ENCODE measurements around the gene MYG1.
A peak's percentile ranks its signal among the peaks of the same experiment; 100 is the strongest.

MYG1 gene

DNA sequence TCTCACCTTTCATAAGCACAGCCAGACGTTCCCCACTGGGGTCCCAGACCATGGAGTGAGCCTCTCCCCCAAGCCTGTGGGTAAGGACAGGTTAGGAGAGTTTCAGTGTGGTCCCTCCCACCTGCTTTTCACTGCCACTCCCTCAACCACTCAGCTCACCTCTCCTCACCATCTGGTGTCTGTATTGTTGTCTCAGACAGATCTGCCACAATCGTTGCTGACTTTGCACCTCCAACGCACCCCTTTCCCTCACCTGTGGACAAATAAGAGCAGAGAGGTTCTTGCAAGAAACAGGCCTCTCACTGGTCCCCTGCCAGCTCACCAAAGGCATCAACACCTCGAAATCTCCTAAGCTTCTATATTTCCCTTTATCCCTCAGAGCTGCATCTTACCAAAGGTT, 8.8 kb downstream of the MYG1 start:
- Histone ChIP-seq H3K36me3 (ENCODE audit: control insufficient read depth, insufficient read depth, low read length, severe bottlenecking) (peaks cover 49% of the 10 kb centered on the region), H3K27me3 (replicated peaks; ENCODE audit: control insufficient read depth, insufficient read depth, low read length) (no peaks in the 10 kb centered on the region), H3K9ac (ENCODE audit: low read length) (no peak overlapping the region), H3K4me1 (ENCODE audit: control insufficient read depth, insufficient read depth, low read length) (peaks cover 3% of the 10 kb centered on the region), H3K4me3 (ENCODE audit: low read length) (no peak overlapping the region), H3K9me3 (ENCODE audit: control insufficient read depth, low read length) (no peaks in the 10 kb centered on the region)
- DNase-seq (ENCODE audit: low read depth) = no peak

DNA sequence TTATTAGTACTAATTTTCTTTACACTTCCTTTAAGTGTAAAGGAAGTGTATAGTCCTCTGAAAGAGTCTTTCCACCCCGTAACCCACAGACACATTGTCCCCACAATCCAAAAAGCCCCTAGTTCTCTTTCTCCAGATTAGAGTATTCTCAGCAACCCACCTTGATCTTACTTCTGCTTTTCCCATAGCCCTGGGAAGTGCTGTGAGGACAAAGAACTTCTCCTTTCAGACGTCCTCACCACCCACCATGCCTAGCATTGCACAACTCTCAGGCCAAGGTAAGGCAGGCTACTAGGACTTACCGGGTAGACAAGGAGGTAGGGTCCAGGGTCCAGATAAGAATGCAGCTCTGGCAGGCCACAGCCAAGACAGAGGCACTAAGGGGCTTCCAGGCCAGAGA, 14.5 kb downstream of the MYG1 start:
- H3K9ac ChIP-seq (ENCODE audit: low read length) = no peak overlapping the region

DNA sequence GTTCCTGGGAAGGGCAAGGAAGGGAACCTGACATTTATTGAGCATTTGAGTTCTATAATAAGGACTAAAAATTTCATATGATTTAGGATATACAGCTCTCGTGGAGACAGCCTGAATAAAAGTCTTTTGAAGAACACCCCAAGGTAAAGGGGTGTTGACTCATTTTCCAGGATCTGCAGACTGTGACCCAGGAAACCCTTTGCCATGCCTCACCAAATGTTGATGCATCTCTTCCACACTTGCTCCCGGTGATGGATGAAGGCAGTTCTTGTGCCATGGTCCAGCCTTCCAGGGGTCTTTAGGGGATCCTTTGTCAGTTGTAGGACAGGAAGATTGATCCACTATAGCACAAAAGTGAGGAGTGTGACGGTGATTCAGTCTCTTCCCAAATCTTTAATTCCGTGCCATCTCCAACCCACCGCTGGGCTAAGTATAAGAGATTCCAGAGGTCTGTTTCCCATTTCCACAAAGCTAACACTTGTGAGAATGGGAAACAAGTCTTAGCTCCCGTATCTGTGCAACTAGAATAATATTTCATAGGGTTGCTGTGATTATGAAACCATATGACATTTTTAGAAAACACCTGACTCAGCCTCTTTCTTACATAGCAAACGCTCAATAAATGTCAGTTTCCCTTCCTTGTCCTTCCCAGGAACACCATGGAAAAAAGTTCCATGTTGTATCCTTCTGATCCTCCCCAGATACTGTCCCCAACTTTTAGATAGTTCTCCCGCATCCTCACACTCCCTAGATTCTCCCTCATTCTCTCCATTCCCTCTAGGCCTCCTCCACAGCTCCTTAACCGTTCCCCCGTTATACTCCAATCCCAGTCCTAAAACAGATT, 21.1 kb downstream of the MYG1 start:
- no peaks in the 10 kb centered on the region for H3K27me3 ChIP-seq (replicated peaks; ENCODE audit: control insufficient read depth, insufficient read depth, low read length)
- peak overlapping the region; percentile 98 for H3K4me3 ChIP-seq (ENCODE audit: low read length)
- H3K9ac ChIP-seq (ENCODE audit: low read length) = peak overlapping the region; percentile 95
- H3K36me3 ChIP-seq (ENCODE audit: control insufficient read depth, insufficient read depth, low read length, severe bottlenecking) = peaks cover 22% of the 10 kb centered on the region
- no peaks in the 10 kb centered on the region for H3K9me3 ChIP-seq (ENCODE audit: control insufficient read depth, low read length)
- DNase-seq (ENCODE audit: low read depth) = peak; percentile 49
- peaks cover 22% of the 10 kb centered on the region for H3K4me1 ChIP-seq (ENCODE audit: control insufficient read depth, insufficient read depth, low read length)

More for the DNA sequence above, 14.5 kb downstream of the MYG1 start:
- Histone ChIP-seq H3K27me3 (replicated peaks; ENCODE audit: control insufficient read depth, insufficient read depth, low read length) (no peaks in the 10 kb centered on the region), H3K36me3 (ENCODE audit: control insufficient read depth, insufficient read depth, low read length, severe bottlenecking) (peaks cover 43% of the 10 kb centered on the region), H3K4me1 (ENCODE audit: control insufficient read depth, insufficient read depth, low read length) (no peaks in the 10 kb centered on the region), H3K4me3 (ENCODE audit: low read length) (no peak overlapping the region), H3K9me3 (ENCODE audit: control insufficient read depth, low read length) (no peaks in the 10 kb centered on the region)
- no peak for DNase-seq (ENCODE audit: low read depth)

DNA sequence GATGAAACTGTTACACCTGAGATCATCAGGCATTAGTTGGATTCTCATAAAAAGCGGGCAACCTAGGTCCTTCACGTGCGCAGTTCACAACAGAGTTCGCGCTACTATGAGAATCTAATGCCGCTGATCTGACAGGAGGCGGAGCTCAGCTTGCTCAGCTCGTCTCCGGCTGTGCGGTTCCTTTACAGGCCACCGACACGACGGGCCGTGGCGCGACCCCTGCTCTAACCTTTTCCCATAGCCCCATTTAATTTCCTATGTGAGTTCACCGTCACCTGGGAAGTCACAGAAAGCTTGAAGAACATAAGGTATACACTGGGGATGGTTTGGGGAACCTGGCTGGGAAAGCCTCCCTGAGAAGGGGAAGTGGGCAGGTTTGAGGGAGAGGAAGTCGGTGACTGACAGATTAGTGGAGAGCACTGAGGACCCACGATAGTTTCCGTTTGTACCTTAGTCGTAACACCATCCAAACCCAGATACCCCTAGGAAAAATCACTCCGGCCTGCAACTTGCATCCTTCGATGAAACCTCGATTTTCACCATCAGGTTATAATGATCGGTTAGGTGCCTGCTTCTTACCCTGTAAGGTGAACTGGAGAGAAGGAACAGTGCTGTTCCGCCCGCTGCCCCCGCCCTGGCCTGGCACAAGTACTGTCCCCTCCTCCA, 24.8 kb downstream of the MYG1 start:
- H3K27me3 ChIP-seq (replicated peaks; ENCODE audit: control insufficient read depth, insufficient read depth, low read length) = peaks cover 4% of the 10 kb centered on the region
- no peaks in the 10 kb centered on the region for H3K9me3 ChIP-seq (ENCODE audit: control insufficient read depth, low read length)
- H3K9ac ChIP-seq (ENCODE audit: low read length) = peak overlapping the region; percentile 87
- H3K4me1 ChIP-seq (ENCODE audit: control insufficient read depth, insufficient read depth, low read length) = peaks cover 22% of the 10 kb centered on the region
- no peak for DNase-seq (ENCODE audit: low read depth)
- H3K36me3 ChIP-seq (ENCODE audit: control insufficient read depth, insufficient read depth, low read length, severe bottlenecking) = peaks cover 1% of the 10 kb centered on the region
- peak overlapping the region; percentile 81 for H3K4me3 ChIP-seq (ENCODE audit: low read length)

DNA sequence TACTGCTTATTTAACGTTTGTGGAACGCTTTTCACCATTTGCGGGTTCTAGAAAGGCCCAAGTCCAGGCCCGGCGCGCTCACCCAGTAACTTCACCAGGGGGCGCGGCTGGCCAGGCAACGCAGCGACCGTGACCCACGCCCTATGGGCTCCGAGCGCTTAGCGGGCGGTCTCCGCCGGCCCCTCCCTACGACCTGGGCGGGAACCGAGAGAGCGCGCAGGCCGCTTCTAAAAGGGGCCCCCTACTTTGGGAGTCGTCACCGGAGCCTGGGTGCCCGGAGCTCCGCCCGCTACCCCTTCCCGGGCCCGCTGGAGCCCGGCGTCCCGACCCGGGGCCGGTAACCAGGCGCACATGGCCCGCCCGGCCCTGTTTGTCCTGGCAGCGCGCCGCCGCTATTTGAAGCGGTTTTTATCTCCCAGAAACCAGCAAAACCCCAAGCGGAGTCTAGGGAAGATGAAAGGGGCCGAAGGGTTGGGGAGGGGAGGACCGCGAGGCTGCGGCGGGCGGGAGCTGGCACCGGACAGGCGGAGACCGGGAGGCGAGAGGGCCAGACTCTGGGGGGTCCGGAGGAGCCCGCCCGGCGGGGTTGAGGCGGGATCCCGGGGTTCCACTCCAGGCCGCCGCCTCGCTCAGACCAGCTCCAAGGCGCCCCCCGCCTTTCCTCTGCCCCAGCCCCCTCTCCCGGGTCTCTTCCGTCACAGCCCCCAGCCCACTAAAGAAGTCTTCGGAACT, 25.4 kb downstream of the MYG1 start:
- peaks cover 4% of the 10 kb centered on the region for H3K27me3 ChIP-seq (replicated peaks; ENCODE audit: control insufficient read depth, insufficient read depth, low read length)
- H3K4me1 ChIP-seq (ENCODE audit: control insufficient read depth, insufficient read depth, low read length) = peaks cover 22% of the 10 kb centered on the region
- H3K9me3 ChIP-seq (ENCODE audit: control insufficient read depth, low read length) = no peaks in the 10 kb centered on the region
- peak; percentile 98 for DNase-seq (ENCODE audit: low read depth)
- no peaks in the 10 kb centered on the region for H3K36me3 ChIP-seq (ENCODE audit: control insufficient read depth, insufficient read depth, low read length, severe bottlenecking)
- H3K9ac ChIP-seq (ENCODE audit: low read length) = peak overlapping the region; percentile 87
- H3K4me3 ChIP-seq (ENCODE audit: low read length) = peak overlapping the region; percentile 81

DNA sequence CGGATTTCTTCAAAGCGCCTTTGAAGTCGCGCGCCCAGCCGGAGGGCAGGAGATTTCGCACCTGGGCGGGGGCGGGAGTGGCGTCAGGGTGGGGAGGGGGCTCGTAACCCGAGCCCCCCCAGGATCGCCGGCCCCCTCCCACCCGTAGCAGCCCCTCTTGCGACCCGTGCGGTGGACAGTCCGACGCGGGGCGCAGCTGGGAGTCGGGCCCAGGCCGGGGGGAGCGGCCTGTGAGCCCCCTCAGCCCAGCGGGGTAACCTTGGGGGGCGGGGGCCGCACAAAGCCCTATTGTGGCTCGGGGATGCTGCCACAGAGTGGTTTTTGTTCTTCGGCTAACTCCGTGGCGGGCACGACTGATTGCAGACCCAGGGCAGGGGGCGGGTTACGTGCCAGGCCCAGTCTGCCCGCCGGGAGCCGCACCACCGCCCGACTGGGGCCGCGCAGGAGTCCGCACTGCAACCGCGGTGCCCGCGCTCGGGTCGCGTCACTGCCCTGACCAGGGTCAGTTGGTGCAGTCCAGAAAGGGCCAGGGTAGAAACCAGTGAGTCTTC, 26.1 kb downstream of the MYG1 start:
- H3K9ac ChIP-seq (ENCODE audit: low read length) = peak overlapping the region; percentile 87
- peaks cover 15% of the 10 kb centered on the region for H3K4me1 ChIP-seq (ENCODE audit: control insufficient read depth, insufficient read depth, low read length)
- H3K4me3 ChIP-seq (ENCODE audit: low read length) = peak overlapping the region; percentile 81
- DNase-seq (ENCODE audit: low read depth) = peak; percentile 55
- peaks cover 7% of the 10 kb centered on the region for H3K27me3 ChIP-seq (replicated peaks; ENCODE audit: control insufficient read depth, insufficient read depth, low read length)
- H3K36me3 ChIP-seq (ENCODE audit: control insufficient read depth, insufficient read depth, low read length, severe bottlenecking) = no peaks in the 10 kb centered on the region
- H3K9me3 ChIP-seq (ENCODE audit: control insufficient read depth, low read length) = no peaks in the 10 kb centered on the region

DNA sequence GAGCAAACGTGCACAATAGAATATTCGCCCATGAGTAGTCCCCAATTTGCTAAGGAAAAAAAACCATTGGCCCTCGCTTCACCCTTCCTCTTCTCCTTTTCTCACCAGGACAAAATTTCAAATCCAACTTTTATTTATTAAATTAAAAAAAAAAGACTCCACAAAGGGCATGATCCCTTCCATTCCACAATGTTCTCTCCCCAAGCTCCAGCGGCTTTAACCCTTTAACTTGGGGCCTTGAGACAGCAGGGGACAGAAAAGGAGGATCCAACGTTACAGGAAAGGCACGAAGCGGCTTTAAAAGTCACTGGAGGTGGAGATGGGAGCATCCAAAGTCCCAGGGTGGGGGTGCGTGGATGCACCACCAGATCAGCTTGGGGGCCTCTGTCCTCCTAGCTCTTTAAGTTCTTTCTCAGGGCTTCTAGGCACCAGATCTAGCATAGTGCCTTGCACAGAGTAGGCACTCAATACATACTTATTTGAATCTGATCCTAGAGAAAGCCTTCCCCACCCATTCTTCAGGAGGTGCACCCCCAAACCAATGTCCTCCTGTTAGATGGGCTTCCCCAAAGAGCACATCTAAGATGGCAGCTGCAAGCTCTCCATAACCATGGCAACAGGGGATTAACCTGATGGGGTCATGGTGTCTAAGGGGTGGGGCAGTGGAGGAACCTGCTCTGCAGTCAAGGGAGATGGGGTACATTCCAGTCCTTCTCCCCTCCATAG, 27.1 kb downstream of the MYG1 start:
- Histone ChIP-seq H3K9me3 (ENCODE audit: control insufficient read depth, low read length) (no peaks in the 10 kb centered on the region), H3K9ac (ENCODE audit: low read length) (no peak overlapping the region), H3K4me3 (ENCODE audit: low read length) (no peak overlapping the region), H3K27me3 (replicated peaks; ENCODE audit: control insufficient read depth, insufficient read depth, low read length) (peaks cover 14% of the 10 kb centered on the region), H3K4me1 (ENCODE audit: control insufficient read depth, insufficient read depth, low read length) (peaks cover 10% of the 10 kb centered on the region), H3K36me3 (ENCODE audit: control insufficient read depth, insufficient read depth, low read length, severe bottlenecking) (no peaks in the 10 kb centered on the region)
- DNase-seq (ENCODE audit: low read depth) = no peak

DNA sequence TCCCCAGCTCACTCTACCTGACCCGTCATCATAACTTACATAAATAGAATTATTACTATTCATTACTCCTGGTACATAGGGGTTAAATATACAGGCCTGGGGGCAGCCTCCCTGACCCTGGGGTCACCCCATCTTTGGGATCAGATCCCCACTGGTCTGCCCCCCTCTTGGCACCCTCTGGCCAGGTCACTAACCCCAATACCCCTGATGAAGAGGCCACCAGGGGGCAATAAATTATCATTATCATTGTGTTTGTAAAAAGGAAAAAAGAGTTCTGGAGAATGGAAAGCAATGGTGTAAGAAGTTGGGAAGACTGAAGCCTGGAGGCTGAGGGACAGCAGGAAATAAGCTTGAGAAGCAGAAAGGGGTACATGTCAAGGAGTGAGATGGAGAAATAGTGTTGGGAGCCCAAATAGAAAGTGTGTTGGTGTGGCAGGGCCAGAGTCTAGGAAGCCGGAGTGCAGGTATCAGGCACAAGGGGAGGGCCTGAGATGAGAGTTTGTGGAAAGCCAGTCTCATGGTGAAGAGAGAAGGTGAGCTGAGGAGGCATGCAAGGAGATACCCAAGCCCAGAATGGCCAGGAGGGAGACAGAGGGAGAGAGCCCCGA, 28.0 kb downstream of the MYG1 start:
- Histone ChIP-seq H3K9me3 (ENCODE audit: control insufficient read depth, low read length) (no peaks in the 10 kb centered on the region), H3K4me1 (ENCODE audit: control insufficient read depth, insufficient read depth, low read length) (peaks cover 6% of the 10 kb centered on the region), H3K4me3 (ENCODE audit: low read length) (no peak overlapping the region), H3K9ac (ENCODE audit: low read length) (no peak overlapping the region), H3K27me3 (replicated peaks; ENCODE audit: control insufficient read depth, insufficient read depth, low read length) (peaks cover 22% of the 10 kb centered on the region), H3K36me3 (ENCODE audit: control insufficient read depth, insufficient read depth, low read length, severe bottlenecking) (no peaks in the 10 kb centered on the region)
- DNase-seq (ENCODE audit: low read depth) = peak; percentile 30

DNA sequence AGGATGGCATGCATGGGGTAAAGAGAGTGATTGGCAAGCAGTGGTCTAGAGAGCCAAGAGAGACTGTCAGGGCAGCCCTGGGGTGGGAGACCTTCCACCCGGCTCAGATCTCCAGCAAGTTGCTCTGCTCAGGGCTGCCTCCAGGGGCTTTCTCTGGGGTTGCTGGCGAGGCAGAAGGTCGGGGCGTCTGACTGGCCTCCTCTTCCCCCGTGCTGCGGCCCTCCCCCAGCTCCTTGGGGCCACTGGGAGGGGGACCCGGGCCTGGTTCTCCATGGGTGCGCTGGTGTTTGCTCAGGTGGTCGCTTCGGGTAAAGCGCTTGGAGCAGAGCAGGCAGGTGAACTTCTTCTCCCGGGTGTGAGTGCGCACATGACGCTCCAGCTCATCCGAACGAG, 28.5 kb downstream of the MYG1 start:
- peaks cover 26% of the 10 kb centered on the region for H3K27me3 ChIP-seq (replicated peaks; ENCODE audit: control insufficient read depth, insufficient read depth, low read length)
- DNase-seq (ENCODE audit: low read depth) = no peak
- no peak overlapping the region for H3K9ac ChIP-seq (ENCODE audit: low read length)
- peaks cover 6% of the 10 kb centered on the region for H3K4me1 ChIP-seq (ENCODE audit: control insufficient read depth, insufficient read depth, low read length)
- H3K36me3 ChIP-seq (ENCODE audit: control insufficient read depth, insufficient read depth, low read length, severe bottlenecking) = no peaks in the 10 kb centered on the region
- H3K9me3 ChIP-seq (ENCODE audit: control insufficient read depth, low read length) = no peaks in the 10 kb centered on the region
- H3K4me3 ChIP-seq (ENCODE audit: low read length) = no peak overlapping the region

DNA sequence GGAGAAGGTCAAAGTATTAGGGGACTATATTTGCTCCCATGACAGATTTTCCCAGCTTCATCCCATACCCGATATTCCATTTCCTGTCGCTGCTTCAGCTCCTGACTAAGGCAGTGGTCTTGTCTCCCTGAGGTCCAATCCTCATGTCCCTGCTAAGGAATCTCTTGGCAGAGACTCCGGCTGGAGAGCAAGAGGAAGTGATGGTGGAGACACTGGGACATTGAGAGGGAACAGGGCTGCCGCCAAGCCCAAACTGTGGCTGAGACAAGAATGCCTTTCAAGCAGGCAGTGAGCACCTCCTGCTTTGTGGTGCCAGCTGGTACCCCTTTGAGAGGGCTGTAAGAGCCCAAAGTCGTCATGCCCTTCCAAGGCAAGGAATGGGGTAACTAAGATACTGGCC, 31.2 kb downstream of the MYG1 start:
- Histone ChIP-seq H3K4me3 (ENCODE audit: low read length) (no peak overlapping the region), H3K9me3 (ENCODE audit: control insufficient read depth, low read length) (no peaks in the 10 kb centered on the region), H3K9ac (ENCODE audit: low read length) (no peak overlapping the region), H3K27me3 (replicated peaks; ENCODE audit: control insufficient read depth, insufficient read depth, low read length) (peaks cover 50% of the 10 kb centered on the region), H3K36me3 (ENCODE audit: control insufficient read depth, insufficient read depth, low read length, severe bottlenecking) (no peaks in the 10 kb centered on the region), H3K4me1 (ENCODE audit: control insufficient read depth, insufficient read depth, low read length) (no peaks in the 10 kb centered on the region)
- DNase-seq (ENCODE audit: low read depth) = no peak
